ENCODE data around the gene CCDC54. TPM values are rescaled to one million over a fixed set of nuclear protein-coding genes. Genes with fewer than 3 reads are reported as not detected.

CCDC54 gene
- total and polyA plus RNA-seq, 2 of the 8 experiments (the other 6 are each of a cell fraction or from before 2014, with no cell fraction given), result not detected

DNA sequence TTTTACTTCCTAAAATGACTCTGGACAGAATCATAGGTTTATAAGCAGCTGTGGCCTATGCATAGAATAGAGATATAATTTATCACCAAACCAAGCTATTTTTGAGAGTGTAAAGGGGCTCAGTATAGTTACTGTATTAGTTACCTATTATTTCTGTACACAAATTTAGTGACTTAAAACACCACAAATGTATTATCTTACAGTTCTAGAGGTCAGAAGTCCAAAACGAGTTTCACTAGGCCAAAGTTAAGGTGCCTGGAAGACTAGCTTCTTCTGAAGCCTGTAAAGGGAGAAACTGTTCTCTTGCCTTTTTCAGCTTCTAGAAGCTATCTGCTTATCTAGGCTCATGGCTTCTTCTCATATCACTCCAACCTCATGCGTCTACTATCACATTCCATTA lies 30.1 kb downstream of the CCDC54 start:
- Histone ChIP-seq H2AFZ (ENCODE audit: low read length) (no peak overlapping the region), H2BK120ac (replicated peaks; ENCODE audit: low read depth, low read length) (no peak overlapping the region), H2BK5ac (ENCODE audit: low read depth, low read length) (no peak overlapping the region), H4K8ac (ENCODE audit: extremely low read depth, insufficient read depth, low read length) (no peak overlapping the region), H3K4me1 (replicated peaks in 1 of 4; ENCODE audit: control insufficient read depth in 3 of 4, insufficient read depth in 4 of 4, low read length in 3 of 4) (no peaks in the 10 kb centered on the region), H3K27me3 (replicated peaks in 1 of 4; ENCODE audit: control insufficient read depth in 3 of 4, extremely low read depth in 1 of 4, insufficient read depth in 3 of 4, low read length in 3 of 4) (no peaks in the 10 kb centered on the region), H3K4ac (replicated peaks; ENCODE audit: insufficient read length, low read depth, low read length) (no peak overlapping the region), H3K36me3 (ENCODE audit: control insufficient read depth in 2 of 4, insufficient read depth in 4 of 4, low read length in 3 of 4) (no peaks in the 10 kb centered on the region), H3K18ac (ENCODE audit: extremely low read depth, low read length) (no peak overlapping the region), H2BK15ac (ENCODE audit: low read length) (no peak overlapping the region), H3K27ac (ENCODE audit: low read depth, low read length) (no peak overlapping the region), H3K79me1 (ENCODE audit: low read depth, low read length) (no peaks in the 10 kb centered on the region), H2BK12ac (ENCODE audit: low read depth, low read length) (no peak overlapping the region), H3K4me2 (ENCODE audit: insufficient read depth in 1 of 2, low read depth in 2 of 2, low read length in 2 of 2) (no peak overlapping the region), H2BK20ac (ENCODE audit: low read length) (no peak overlapping the region), H3K9ac (replicated peaks in 1 of 4; ENCODE audit: extremely low read depth in 1 of 4, low read depth in 3 of 4, low read length in 3 of 4) (no peak overlapping the region), H3K23me2 (ENCODE audit: low read depth, low read length) (no peaks in the 10 kb centered on the region), H3K14ac (ENCODE audit: insufficient read length) (no peak overlapping the region), H4K91ac (replicated peaks; ENCODE audit: insufficient read length, low read length) (no peak overlapping the region), H4K20me1 (replicated peaks in 1 of 2; ENCODE audit: control insufficient read depth in 1 of 2, insufficient read depth in 2 of 2, low read length in 2 of 2) (no peaks in the 10 kb centered on the region), H3K79me2 (ENCODE audit: control insufficient read depth in 1 of 2, insufficient read depth in 2 of 2, low read length in 2 of 2) (no peaks in the 10 kb centered on the region), H4K5ac (ENCODE audit: insufficient read length, low read depth, low read length) (no peak overlapping the region), H3K56ac (replicated peaks; ENCODE audit: insufficient read length, low read depth, low read length) (no peak overlapping the region), H3K4me3 (ENCODE audit: extremely low read depth in 1 of 4, insufficient read depth in 2 of 4, low read depth in 3 of 4, low read length in 4 of 4) (no peak overlapping the region), H3K9me3 (ENCODE audit: insufficient read depth in 2 of 2, low read depth in 1 of 2, low read length in 1 of 2) (peaks cover 0 to 4% of the 10 kb centered on the region in 2 experiments; a peak in 1 of 4 replicates), H2AK5ac (ENCODE audit: low read depth, low read length) (no peak overlapping the region), H3K23ac (ENCODE audit: insufficient read length) (no peak overlapping the region)
- WGBS, 2 experiments (ENCODE audit: extremely low coverage in 1 of 2, insufficient coverage in 1 of 2, insufficient read length in 1 of 2, insufficient replicate concordance in 2 of 2, low coverage in 1 of 2, low lambda C conversion rate in 2 of 2, missing lambda C conversion rate in 1 of 2), result 50 to 100% methylated on average over 1 to 2 of the region's 2 CpGs
- FAIRE-seq (no peak), DNase-seq (ENCODE audit: low read depth in 1 of 2, low spot score in 2 of 2) (no peak)
- ChIA-PET POLR2A (ENCODE audit: partially characterized antibody) (no interaction called here), CTCF (ENCODE audit: partially characterized antibody) (interaction anchor here (0.6 to 12.0 kb wide), 5 partner anchors 9 to 441 kb away, joined by 3 to 97 read pairs (median 5); no protein-coding TSS in a partner anchor)
- TF ChIP-seq JUND (IDR thresholded peaks at IDR 0.05; ENCODE audit: low read length) (no peak), KDM4A (IDR thresholded peaks at IDR 0.05; ENCODE audit: low read depth, low read length, severe bottlenecking) (no peak), TEAD4 (IDR thresholded peaks at IDR 0.05; ENCODE audit: low read depth, low read length) (no peak), SUZ12 (IDR thresholded peaks at IDR 0.05; ENCODE audit: low read length) (no peak), ZNF274 (IDR thresholded peaks at IDR 0.05; ENCODE audit: borderline replicate concordance, extremely low read depth, low read length) (no peak), GTF2F1 (IDR thresholded peaks at IDR 0.05; ENCODE audit: borderline replicate concordance, low read depth, low read length) (no peak), SP2 (IDR thresholded peaks at IDR 0.05; ENCODE audit: low read length) (no peak), RNF2 (IDR thresholded peaks at IDR 0.05; ENCODE audit: borderline replicate concordance, low read depth, low read length, missing control alignments, poor library complexity, severe bottlenecking) (no peak), POLR2AphosphoS5 (IDR thresholded peaks at IDR 0.05; ENCODE audit: low read depth, low read length) (no peak), TBP (IDR thresholded peaks at IDR 0.05; ENCODE audit: low read depth, low read length) (no peak), CREB1 (IDR thresholded peaks at IDR 0.05) (no peak), POLR2A (IDR thresholded peaks at IDR 0.05; ENCODE audit: control extremely low read depth in 1 of 2, low read depth in 2 of 2, low read length in 2 of 2) (no peak), TAF1 (IDR thresholded peaks at IDR 0.05; ENCODE audit: low read depth, low read length) (no peak), KDM1A (IDR thresholded peaks at IDR 0.05; ENCODE audit: borderline replicate concordance, low read length) (no peak)
- TF ChIP-seq, protein P1, sequence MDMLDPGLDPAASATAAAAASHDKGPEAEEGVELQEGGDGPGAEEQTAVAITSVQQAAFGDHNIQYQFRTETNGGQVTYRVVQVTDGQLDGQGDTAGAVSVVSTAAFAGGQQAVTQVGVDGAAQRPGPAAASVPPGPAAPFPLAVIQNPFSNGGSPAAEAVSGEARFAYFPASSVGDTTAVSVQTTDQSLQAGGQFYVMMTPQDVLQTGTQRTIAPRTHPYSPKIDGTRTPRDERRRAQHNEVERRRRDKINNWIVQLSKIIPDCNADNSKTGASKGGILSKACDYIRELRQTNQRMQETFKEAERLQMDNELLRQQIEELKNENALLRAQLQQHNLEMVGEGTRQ (IDR thresholded peaks at IDR 0.05; ENCODE audit: low read length), result no peak
